ENCODE measurements around the gene NTNG1. TPM values are rescaled to one million over a fixed set of nuclear protein-coding genes. Genes with fewer than 3 reads are reported as not detected.

NTNG1 gene
- total and polyA plus RNA-seq, 2 of the 4 experiments (the other 2 are of a cell fraction): 1.2 to 2.3 TPM

DNA sequence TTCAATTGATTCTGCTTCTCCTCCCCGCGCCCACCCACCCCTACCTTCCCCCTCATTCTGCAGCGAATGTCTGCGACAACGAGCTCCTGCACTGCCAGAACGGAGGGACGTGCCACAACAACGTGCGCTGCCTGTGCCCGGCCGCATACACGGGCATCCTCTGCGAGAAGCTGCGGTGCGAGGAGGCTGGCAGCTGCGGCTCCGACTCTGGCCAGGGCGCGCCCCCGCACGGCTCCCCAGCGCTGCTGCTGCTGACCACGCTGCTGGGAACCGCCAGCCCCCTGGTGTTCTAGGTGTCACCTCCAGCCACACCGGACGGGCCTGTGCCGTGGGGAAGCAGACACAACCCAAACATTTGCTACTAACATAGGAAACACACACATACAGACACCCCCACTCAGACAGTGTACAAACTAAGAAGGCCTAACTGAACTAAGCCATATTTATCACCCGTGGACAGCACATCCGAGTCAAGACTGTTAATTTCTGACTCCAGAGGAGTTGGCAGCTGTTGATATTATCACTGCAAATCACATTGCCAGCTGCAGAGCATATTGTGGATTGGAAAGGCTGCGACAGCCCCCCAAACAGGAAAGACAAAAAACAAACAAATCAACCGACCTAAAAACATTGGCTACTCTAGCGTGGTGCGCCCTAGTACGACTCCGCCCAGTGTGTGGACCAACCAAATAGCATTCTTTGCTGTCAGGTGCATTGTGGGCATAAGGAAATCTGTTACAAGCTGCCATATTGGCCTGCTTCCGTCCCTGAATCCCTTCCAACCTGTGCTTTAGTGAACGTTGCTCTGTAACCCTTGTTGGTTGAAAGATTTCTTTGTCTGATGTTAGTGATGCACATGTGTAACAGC is 339.9 kb downstream of the NTNG1 start:
- dilution Hi-C loops (cut with HindIII; ENCODE audit: low sequenced_read_pairs, unreplicated experiment): no loop called here
- BruUV-seq (replicated peaks): no TSS peak
- Histone ChIP-seq H2AFZ (replicated peaks; ENCODE audit: low read length, poor library complexity) (no peak overlapping the region), H3K4ac (ENCODE audit: low read depth, low read length) (no peak overlapping the region), H3K56ac (ENCODE audit: extremely low read depth, insufficient read depth, low read length) (no peak overlapping the region), H3K27me3 (ENCODE audit: control insufficient read depth, insufficient read depth, low read length) (no peaks in the 10 kb centered on the region), H2BK20ac (ENCODE audit: low read depth, low read length) (no peak overlapping the region), H4K5ac (ENCODE audit: low read depth, low read length) (no peak overlapping the region), H4K91ac (ENCODE audit: insufficient read depth, low read depth, low read length) (no peak overlapping the region), H2AK9ac (replicated peaks; ENCODE audit: low read depth, low read length, poor library complexity) (no peak overlapping the region), H3K14ac (replicated peaks; ENCODE audit: low read depth, low read length) (no peak overlapping the region), H3K18ac (ENCODE audit: low read depth, low read length) (no peak overlapping the region), H3K79me1 (ENCODE audit: low read depth in 1 of 2, low read length in 2 of 2) (no peaks in the 10 kb centered on the region), H3K4me2 (ENCODE audit: low read depth, low read length) (no peak overlapping the region), H3K4me3 (ENCODE audit: insufficient read depth, low read depth, low read length) (no peak overlapping the region), H2AK5ac (ENCODE audit: low read depth, low read length) (no peak overlapping the region), H3K4me1 (ENCODE audit: control insufficient read depth, insufficient read depth, low read length) (no peaks in the 10 kb centered on the region), H3K9ac (ENCODE audit: low read depth, low read length) (no peak overlapping the region), H3K36me3 (ENCODE audit: control insufficient read depth, insufficient read depth, low read length) (no peaks in the 10 kb centered on the region), H3K23ac (ENCODE audit: low read depth, low read length) (no peak overlapping the region), H2BK15ac (ENCODE audit: low read depth, low read length) (no peak overlapping the region), H2BK120ac (ENCODE audit: low read depth, low read length) (no peak overlapping the region), H2BK5ac (ENCODE audit: low read depth, low read length, poor library complexity, severe bottlenecking) (no peak overlapping the region), H4K20me1 (ENCODE audit: insufficient read depth, low read length) (no peaks in the 10 kb centered on the region), H4K8ac (ENCODE audit: low read depth in 2 of 2, low read length in 2 of 2) (no peak overlapping the region), H3K27ac (ENCODE audit: insufficient read depth, low read length) (no peak overlapping the region), H3K9me1 (ENCODE audit: insufficient read depth, low read length) (no peaks in the 10 kb centered on the region), H3K9me3 (ENCODE audit: control insufficient read depth, insufficient read depth, low read length) (no peaks in the 10 kb centered on the region)
- DNase-seq (no peak), ATAC-seq (ENCODE audit: low read depth) (no peak)
- in situ Hi-C loops (cut with MboI; ENCODE audit: low sequenced_read_pairs): no loop called here
- no peak for TF ChIP-seq CEBPB (IDR thresholded peaks at IDR 0.05; ENCODE audit: low read depth, low read length)
- TF ChIP-seq CTCF (conservative IDR thresholded peaks at IDR 0.05; ENCODE audit: low read depth, low read length): no peak
- TF ChIP-seq MAZ (IDR thresholded peaks at IDR 0.05; ENCODE audit: borderline replicate concordance, low read depth, low read length): no peak
- TF ChIP-seq RCOR1 (IDR thresholded peaks at IDR 0.05; ENCODE audit: insufficient replicate concordance, low read length): no peak
- no peak for TF ChIP-seq NFE2L2 (IDR thresholded peaks at IDR 0.05; ENCODE audit: low read depth, low read length)
- TF ChIP-seq RFX5 (IDR thresholded peaks at IDR 0.05; ENCODE audit: low read depth, low read length): no peak
- intact Hi-C loops (cut with micrococcal nuclease): no loop called here
- POLR2A ChIA-PET (ENCODE audit: unreplicated experiment): no interaction called here
- CTCF ChIA-PET: no interaction called here
- WGBS, 2 experiments (ENCODE audit: extremely low coverage in 2 of 2, insufficient read length in 1 of 2): 34% methylated on average over 8 of the region's 37 CpGs; no CpG with 5 or more reads in 1 of the 2 experiments

Data from IMR-90 (cell line).